Sigmoid colon (tissue), 7 donors: ENCODE measurements around the gene RALA. TPM values are rescaled to one million over a fixed set of nuclear protein-coding genes. Genes with fewer than 3 reads are reported as not detected.
"Not testable (repeated sequence)": the region's sequence is repeated elsewhere in the genome, so short reads cannot be mapped to it uniquely, and the experiment has no call there.

Experiments used
- DNase-seq: peaks from one replicate; pipeline ENCODE4 v3.0.0-alpha.2; 2019
- H3K27ac ChIP-seq, 4 donors: fragments of 200-600 bp; sonication (generic); one replicate each; pipeline ENCODE4 v1.5.1; 2016 to 2019; ENCODE audit warnings: mild to moderate bottlenecking in 1 of 4
- H3K27me3 ChIP-seq, 3 donors: fragments of 200-600 bp; sonication (generic); one replicate each; pipeline ENCODE4 v1.5.1; 2019; ENCODE audit warnings: mild to moderate bottlenecking in 1 of 3
- H3K36me3 ChIP-seq, 4 donors: fragments of 200-600 bp; sonication (generic); one replicate each; pipeline ENCODE4 v1.5.1; 2016 to 2019
- H3K4me1 ChIP-seq, 4 donors: fragments of 200-600 bp; sonication (generic); one replicate each; pipeline ENCODE4 v1.5.1; 2017 to 2019
- H3K4me3 ChIP-seq, 4 donors: fragments of 200-600 bp; sonication (generic); one replicate each; pipeline ENCODE4 v1.5.1; 2017 to 2019; ENCODE audit warnings: mild to moderate bottlenecking in 2 of 4, moderate library complexity in 1 of 4
- H3K9me3 ChIP-seq, 4 donors: fragments of 200-600 bp in 3 of 4; sonication (generic) in 3 of 4; one replicate each; pipeline versions ENCODE4 v1.5.1 to v1.6.1; 2013 to 2019
- EP300 ChIP-seq, 4 donors: sonication (generic); formaldehyde crosslinking; IDR thresholded peaks; one replicate each; pipeline ENCODE4 v1.6.1; 2017; ENCODE audit warnings: antibody characterized with exemption in 4 of 4
- POLR2A ChIP-seq, 2 donors: fragments of 450-650 bp; IDR thresholded peaks; one replicate each; pipeline ENCODE4 v1.6.1; 2016; ENCODE audit warnings: antibody characterized with exemption in 2 of 2, mild to moderate bottlenecking in 2 of 2, moderate library complexity in 2 of 2
- POLR2AphosphoS5 ChIP-seq, 4 donors: sonication (generic); formaldehyde crosslinking; IDR thresholded peaks; one replicate each; pipeline ENCODE4 v1.6.1; 2017; ENCODE audit warnings: antibody characterized with exemption in 4 of 4
- WGBS, 2 donors: extraction: QIAGEN DNeasy Blood & Tissue Kit; methylation state at CpG; one replicate each; pipeline ENCODE4 v1.1.7; 2013; 5-methylcytosine and 5-hydroxymethylcytosine counted together
- intact Hi-C: fragments of 100-400 bp; cut with DNase I; formaldehyde crosslinking; loops from one replicate; pipeline ENCODE4 v1.15.1; 2023
- polyA plus RNA-seq, 3 donors: library from polyadenylated mRNA; stranded (reverse); fragments of 200-250 nt; gene quantifications; one replicate each; pipeline ENCODE4 v1.2.3, GENCODE V29; 2013
- total RNA-seq, 4 donors: library from RNA; depleted of rRNA; stranded (reverse); fragments of >200 nt; gene quantifications; one replicate each; pipeline ENCODE4 v1.1.0, GENCODE V29; 2016
- TF ChIP-seq, protein P1 (sequence below), 4 experiments: fragments of 450-650 bp in 3 of 4; fragments of 200-600 bp in 1 of 4; IDR thresholded peaks; one replicate each; pipeline ENCODE4 v1.5.1; 2016 to 2019; ENCODE audit warnings: antibody characterized with exemption in 4 of 4, mild to moderate bottlenecking in 3 of 4, moderate library complexity in 2 of 4
- donor health status: healthy with polysubstance abuse.
- donor health status: Bipolar disorder and iron deficiency.
- donor health status: healthy.

Gene RALA
- total and polyA plus RNA-seq, 7 donors: 11.5 to 68.0 (median 19.6) TPM

- TF ChIP-seq EP300 (IDR thresholded peaks at IDR 0.05): no peak
- no peak for TF ChIP-seq POLR2A (IDR thresholded peaks at IDR 0.05)
- TF ChIP-seq POLR2AphosphoS5 (IDR thresholded peaks at IDR 0.05): no peak
- TF ChIP-seq, protein P1, sequence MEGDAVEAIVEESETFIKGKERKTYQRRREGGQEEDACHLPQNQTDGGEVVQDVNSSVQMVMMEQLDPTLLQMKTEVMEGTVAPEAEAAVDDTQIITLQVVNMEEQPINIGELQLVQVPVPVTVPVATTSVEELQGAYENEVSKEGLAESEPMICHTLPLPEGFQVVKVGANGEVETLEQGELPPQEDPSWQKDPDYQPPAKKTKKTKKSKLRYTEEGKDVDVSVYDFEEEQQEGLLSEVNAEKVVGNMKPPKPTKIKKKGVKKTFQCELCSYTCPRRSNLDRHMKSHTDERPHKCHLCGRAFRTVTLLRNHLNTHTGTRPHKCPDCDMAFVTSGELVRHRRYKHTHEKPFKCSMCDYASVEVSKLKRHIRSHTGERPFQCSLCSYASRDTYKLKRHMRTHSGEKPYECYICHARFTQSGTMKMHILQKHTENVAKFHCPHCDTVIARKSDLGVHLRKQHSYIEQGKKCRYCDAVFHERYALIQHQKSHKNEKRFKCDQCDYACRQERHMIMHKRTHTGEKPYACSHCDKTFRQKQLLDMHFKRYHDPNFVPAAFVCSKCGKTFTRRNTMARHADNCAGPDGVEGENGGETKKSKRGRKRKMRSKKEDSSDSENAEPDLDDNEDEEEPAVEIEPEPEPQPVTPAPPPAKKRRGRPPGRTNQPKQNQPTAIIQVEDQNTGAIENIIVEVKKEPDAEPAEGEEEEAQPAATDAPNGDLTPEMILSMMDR (IDR thresholded peaks at IDR 0.05): no peak
- Histone ChIP-seq H3K4me1 (peaks cover 0 to 11% (median 0%) of the 10 kb centered on the region in 4 donors), H3K4me3 (no peak overlapping the region), H3K27ac (no peak overlapping the region), H3K27me3 (no peaks in the 10 kb centered on the region), H3K36me3 (no peaks in the 10 kb centered on the region), H3K9me3 (no peaks in the 10 kb centered on the region)
- intact Hi-C loops: no loop called here
- DNase-seq: no peak
Measured at GRCh38 chr7:39663263-39663662, 39.9 kb downstream of the RALA start.

DNA sequence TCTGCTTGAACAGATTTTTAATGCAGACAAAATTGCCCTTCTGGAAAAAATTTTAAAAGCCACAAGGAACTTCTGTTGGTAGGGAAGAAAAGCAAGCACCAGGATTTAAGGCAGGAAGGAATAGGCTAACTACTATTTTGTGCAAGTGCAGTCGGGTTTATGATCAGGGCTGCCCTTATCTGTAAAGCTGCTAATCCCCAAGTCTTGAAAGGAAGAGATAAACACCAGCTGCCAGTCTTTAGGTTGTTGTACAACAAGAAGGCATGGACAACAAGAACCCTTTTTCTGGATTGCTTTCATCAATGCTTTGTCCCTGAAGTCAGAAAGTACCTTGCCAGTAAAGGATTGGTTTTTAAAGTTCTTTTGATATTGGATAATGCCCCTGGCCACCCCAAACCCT is 40.7 kb downstream of the RALA start:
- H3K4me1 ChIP-seq: peaks cover 0 to 11% (median 0%) of the 10 kb centered on the region in 4 donors
- H3K4me3 ChIP-seq: no peak overlapping the region
- DNase-seq: no peak
- intact Hi-C loops: no loop called here
- WGBS, 2 donors: 63 to 64% methylated on average over 1 of the region's 1 CpG
- H3K36me3 ChIP-seq: no peaks in the 10 kb centered on the region
- no peaks in the 10 kb centered on the region for H3K27me3 ChIP-seq
- no peaks in the 10 kb centered on the region for H3K9me3 ChIP-seq
- H3K27ac ChIP-seq: no peak overlapping the region
- TF ChIP-seq, protein P1 (IDR thresholded peaks at IDR 0.05): no peak
- no peak for TF ChIP-seq POLR2AphosphoS5 (IDR thresholded peaks at IDR 0.05)
- TF ChIP-seq EP300 (IDR thresholded peaks at IDR 0.05): no peak
- TF ChIP-seq POLR2A (IDR thresholded peaks at IDR 0.05): no peak

GRCh38 chr7:39664585-39664984 is 41.2 kb downstream of the RALA start:
- Histone ChIP-seq H3K27me3 (no peaks in the 10 kb centered on the region), H3K36me3 (no peaks in the 10 kb centered on the region), H3K27ac (no peak overlapping the region), H3K4me3 (no peak overlapping the region), H3K9me3 (no peaks in the 10 kb centered on the region), H3K4me1 (peaks cover 0 to 11% (median 0%) of the 10 kb centered on the region in 4 donors)
- no peak for TF ChIP-seq POLR2A (IDR thresholded peaks at IDR 0.05)
- no peak for TF ChIP-seq POLR2AphosphoS5 (IDR thresholded peaks at IDR 0.05)
- no peak for TF ChIP-seq EP300 (IDR thresholded peaks at IDR 0.05)
- TF ChIP-seq, protein P1 (IDR thresholded peaks at IDR 0.05): no peak
- WGBS, 2 donors: 76 to 85% methylated on average over 3 of the region's 3 CpGs
- DNase-seq: no peak
- intact Hi-C loops: no loop called here

DNA sequence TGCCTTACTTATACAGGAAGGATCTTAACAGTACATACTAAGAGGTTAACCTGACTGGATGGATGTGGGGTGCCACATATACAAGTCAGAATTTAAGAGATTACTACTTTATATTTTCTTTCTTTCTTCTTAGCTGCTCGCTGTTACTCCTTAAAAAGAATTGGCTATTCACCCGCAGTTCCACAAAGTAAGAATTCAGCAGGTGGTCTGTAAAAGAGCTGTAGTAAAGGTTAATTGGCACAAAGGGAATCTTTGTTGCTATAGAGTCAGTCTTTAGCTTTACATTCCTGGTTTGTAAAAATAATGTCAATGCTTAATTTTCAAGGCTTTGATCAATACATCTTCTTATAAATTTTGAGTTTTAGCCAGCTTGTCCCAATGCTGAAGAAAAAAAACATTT is 43.2 kb downstream of the RALA start:
- Histone ChIP-seq H3K4me3 (no peak overlapping the region), H3K36me3 (no peaks in the 10 kb centered on the region), H3K4me1 (peaks cover 0 to 11% (median 0%) of the 10 kb centered on the region in 4 donors), H3K27ac (no peak overlapping the region), H3K9me3 (no peaks in the 10 kb centered on the region), H3K27me3 (no peaks in the 10 kb centered on the region)
- no peak for DNase-seq
- 92 to 93% methylated on average over 2 of the region's 2 CpGs for WGBS, 2 donors
- TF ChIP-seq POLR2A (IDR thresholded peaks at IDR 0.05) (no peak), POLR2AphosphoS5 (IDR thresholded peaks at IDR 0.05) (no peak), EP300 (IDR thresholded peaks at IDR 0.05) (no peak)
- TF ChIP-seq, protein P1 (IDR thresholded peaks at IDR 0.05): no peak
- intact Hi-C loops: no loop called here

DNA sequence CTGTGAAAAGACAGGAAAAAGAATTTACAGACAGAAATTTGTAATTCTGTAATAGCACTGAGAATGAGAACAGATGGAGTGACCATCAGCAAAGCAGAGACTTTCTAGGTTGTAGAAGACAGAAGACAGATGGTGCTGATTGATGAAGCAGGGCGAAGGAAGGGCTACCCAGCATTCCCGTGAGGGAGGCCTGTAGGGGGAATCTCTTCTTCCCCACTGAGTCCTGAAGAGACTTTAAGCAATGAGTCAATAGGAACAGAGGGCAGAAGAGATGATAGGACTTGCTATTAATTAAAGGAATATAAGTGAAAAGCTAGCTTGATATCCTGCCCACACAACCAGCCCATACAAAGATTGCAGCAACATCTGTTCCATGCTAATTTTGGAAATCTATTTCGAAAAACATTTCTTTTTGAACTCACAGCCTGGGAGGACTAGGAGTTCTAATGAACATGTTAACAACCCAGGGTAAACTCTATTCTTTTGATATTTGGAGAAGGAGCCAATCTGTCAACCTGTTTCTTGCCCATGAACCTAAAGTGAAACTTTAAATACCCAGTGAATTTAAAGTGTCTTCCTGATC is 44.1 kb downstream of the RALA start:
- TF ChIP-seq EP300 (IDR thresholded peaks at IDR 0.05) (no peak), POLR2AphosphoS5 (IDR thresholded peaks at IDR 0.05) (no peak), POLR2A (IDR thresholded peaks at IDR 0.05) (no peak)
- TF ChIP-seq, protein P1 (IDR thresholded peaks at IDR 0.05): no peak
- intact Hi-C loops: no loop called here
- Histone ChIP-seq H3K27ac (peak overlapping the region in 1 of 4 donors; percentile 21), H3K4me3 (no peak overlapping the region), H3K4me1 (peaks cover 0 to 11% (median 0%) of the 10 kb centered on the region in 4 donors), H3K9me3 (no peaks in the 10 kb centered on the region), H3K36me3 (no peaks in the 10 kb centered on the region), H3K27me3 (no peaks in the 10 kb centered on the region)
- no peak for DNase-seq
- WGBS, 2 donors: 83 to 90% methylated on average over 3 of the region's 3 CpGs

DNA sequence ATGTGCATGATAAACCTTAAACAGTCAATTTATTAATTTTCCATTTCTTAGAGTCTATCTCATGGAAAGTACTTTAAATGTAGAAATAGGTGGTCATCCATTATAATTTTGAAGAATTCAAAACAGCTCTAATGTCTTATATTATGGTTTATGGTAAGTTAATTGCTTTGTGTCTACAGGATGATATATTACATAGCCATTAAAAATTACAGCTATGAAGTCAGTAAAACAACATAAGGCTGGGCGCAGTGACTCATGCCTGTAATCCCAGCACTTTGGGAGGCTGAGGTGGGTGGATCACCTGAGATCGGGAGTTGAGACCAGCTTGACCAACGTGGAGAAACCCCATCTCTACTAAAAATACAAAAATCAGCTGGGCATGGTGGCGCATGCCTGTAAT is 44.9 kb downstream of the RALA start:
- Histone ChIP-seq H3K4me1 (peaks cover 0 to 11% (median 0%) of the 10 kb centered on the region in 4 donors), H3K27ac (peak overlapping the region in 1 of 4 donors; percentile 21)
- intact Hi-C loops, H3K36me3 ChIP-seq, DNase-seq, H3K4me3 ChIP-seq, H3K9me3 ChIP-seq, H3K27me3 ChIP-seq: not testable (repeated sequence)
- 44 to 80% methylated on average over 4 of the region's 4 CpGs for WGBS, 2 donors
